Measurements from ENCODE around the gene SCAMP2.

Gene SCAMP2

DNA sequence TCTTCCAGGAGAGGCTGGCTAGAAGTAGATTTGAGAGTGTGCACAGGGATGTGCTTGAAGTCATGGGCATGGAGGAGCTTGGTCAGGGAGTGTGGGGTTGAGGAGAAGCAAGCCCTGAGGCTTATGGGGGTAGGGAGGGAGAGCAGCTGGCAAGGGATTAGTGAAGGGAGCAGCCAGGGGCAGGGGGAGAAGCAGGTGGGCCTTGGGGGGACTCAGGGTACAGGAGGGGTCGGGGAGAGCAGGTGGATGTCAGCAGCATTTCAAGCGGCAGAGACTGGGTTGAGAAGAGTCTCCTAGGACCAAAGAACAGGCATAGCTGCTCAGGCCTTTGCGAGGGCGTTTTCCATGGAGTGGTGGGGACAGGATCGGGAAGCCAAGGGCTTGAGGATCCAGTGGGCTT, 63.9 kb downstream of the SCAMP2 start:
- no peak for DNase-seq (ENCODE audit: low read depth)
- no peak overlapping the region for H3K4me3 ChIP-seq (ENCODE audit: low read length)
- TF ChIP-seq CTCF (conservative IDR thresholded peaks at IDR 0.05; ENCODE audit: low read length) = no peak

DNA sequence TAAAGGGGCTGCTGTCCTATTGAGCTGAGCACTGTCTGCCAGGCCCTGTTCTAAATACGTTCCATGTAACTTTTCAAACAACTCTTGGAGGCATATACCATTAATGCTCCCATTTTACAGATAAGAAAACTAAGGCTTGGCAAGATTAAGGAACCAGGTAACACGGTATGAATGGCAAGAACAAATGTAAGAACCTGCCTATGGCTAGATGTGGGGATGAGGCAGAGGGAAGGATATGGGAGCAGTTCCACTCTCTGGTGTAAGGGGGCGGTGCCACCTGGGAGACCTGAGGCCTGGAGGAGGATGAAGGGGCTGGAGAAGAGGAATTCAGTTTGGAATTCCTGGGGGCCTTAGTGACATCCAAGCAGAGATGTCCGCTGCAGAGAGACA, 64.3 kb downstream of the SCAMP2 start:
- H3K4me3 ChIP-seq (ENCODE audit: low read length) = no peak overlapping the region
- DNase-seq (ENCODE audit: low read depth) = no peak
- TF ChIP-seq CTCF (conservative IDR thresholded peaks at IDR 0.05; ENCODE audit: low read length) = no peak

DNA sequence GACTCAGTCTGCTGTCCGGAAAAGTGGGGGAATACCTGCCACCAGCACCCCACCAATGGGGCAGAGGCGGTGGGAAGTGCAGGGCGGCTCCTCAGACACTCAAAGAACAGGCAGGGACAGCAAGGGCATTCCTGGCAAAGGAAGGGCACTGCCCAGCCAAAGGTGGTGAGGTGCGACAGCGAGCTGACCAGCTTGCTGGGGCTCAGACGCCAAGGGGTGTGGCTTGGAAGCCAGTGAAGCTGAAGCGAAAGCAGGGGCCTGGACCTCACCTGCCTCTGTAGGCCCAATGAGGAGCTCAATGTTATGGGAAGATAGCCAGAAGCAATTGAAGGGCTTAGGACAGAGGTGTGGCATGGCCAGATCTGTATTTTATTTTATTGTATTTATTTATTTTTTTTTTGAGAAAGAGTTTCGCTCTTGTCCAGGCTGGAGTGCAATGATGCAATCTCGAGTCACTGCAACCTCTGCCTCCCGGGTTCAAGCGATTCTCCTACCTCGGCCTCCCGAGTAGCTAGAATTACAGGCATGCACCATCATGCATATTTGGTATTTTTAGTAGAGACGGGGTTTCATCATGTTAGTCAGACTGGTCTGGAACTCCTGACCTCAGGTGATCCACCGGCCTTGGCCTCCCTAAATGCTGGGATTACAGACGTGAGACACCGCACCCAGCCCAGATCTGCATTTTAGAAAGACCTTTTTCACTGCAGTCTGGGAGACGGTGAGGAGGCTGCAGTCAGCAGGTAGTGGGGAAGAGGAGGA, 64.9 kb downstream of the SCAMP2 start:
- no peak for TF ChIP-seq CTCF (conservative IDR thresholded peaks at IDR 0.05; ENCODE audit: low read length)
- H3K4me3 ChIP-seq (ENCODE audit: low read length) = no peak overlapping the region
- no peak for DNase-seq (ENCODE audit: low read depth)

- no peak overlapping the region for H3K4me3 ChIP-seq (ENCODE audit: low read length)
- no peak for TF ChIP-seq CTCF (conservative IDR thresholded peaks at IDR 0.05; ENCODE audit: low read length)
- DNase-seq (ENCODE audit: low read depth) = no peak
Observed at GRCh38 chr15:74807282-74807681, 65.9 kb downstream of the SCAMP2 start.

- DNase-seq (ENCODE audit: low read depth) = no peak
- TF ChIP-seq CTCF (conservative IDR thresholded peaks at IDR 0.05; ENCODE audit: low read length) = no peak
- no peak overlapping the region for H3K4me3 ChIP-seq (ENCODE audit: low read length)
Observed at GRCh38 chr15:74804935-74805334, 68.2 kb downstream of the SCAMP2 start.

DNA sequence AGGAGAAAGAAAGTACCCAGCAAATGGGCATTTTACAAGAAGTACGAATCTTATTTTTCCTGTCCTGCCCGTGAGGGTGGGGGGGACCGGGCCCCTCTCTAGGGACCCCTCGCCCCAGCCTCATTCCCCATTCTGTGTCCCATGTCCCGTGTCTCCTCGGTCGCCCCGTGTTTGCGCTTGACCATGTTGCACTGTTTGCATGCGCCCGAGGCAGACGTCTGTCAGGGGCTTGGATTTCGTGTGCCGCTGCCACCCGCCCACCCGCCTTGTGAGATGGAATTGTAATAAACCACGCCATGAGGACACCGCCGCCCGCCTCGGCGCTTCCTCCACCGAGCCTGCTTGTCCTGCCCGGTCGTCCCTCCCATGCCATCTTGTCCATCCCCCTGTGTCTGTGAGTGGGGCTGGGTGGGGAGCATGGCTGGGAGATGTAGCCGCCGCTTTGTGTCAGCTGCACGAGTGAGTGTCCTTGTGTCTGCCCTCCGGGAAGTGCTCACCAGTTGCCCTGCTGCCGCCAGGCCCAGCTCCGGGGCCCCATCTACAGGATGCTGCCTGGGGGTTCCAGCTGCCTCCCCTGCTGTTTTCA, 70.2 kb downstream of the SCAMP2 start:
- no peak overlapping the region for H3K4me3 ChIP-seq (ENCODE audit: low read length)
- no peak for DNase-seq (ENCODE audit: low read depth)
- TF ChIP-seq CTCF (conservative IDR thresholded peaks at IDR 0.05; ENCODE audit: low read length) = no peak

- no peak for TF ChIP-seq CTCF (conservative IDR thresholded peaks at IDR 0.05; ENCODE audit: low read length)
- no peak overlapping the region for H3K4me3 ChIP-seq (ENCODE audit: low read length)
- DNase-seq (ENCODE audit: low read depth) = no peak
Observed at GRCh38 chr15:74802290-74802689, 70.9 kb downstream of the SCAMP2 start.
